Transverse colon (tissue), 4 donors: ENCODE measurements around the gene FADS6.

ENCODE experiments used
- EP300 ChIP-seq: sonication (generic); formaldehyde crosslinking; IDR thresholded peaks from one replicate; pipeline ENCODE4 v1.6.1; 2017; ENCODE audit warnings: antibody characterized with exemption, low read depth
- POLR2A ChIP-seq: fragments of 450-650 bp; IDR thresholded peaks from one replicate; pipeline ENCODE4 v1.6.1; 2016; ENCODE audit warnings: antibody characterized with exemption, mild to moderate bottlenecking, moderate library complexity
- POLR2AphosphoS5 ChIP-seq, 3 donors: sonication (generic); formaldehyde crosslinking; IDR thresholded peaks; one replicate each; pipeline ENCODE4 v1.6.1; 2016; ENCODE audit warnings: antibody characterized with exemption in 3 of 3
- TF ChIP-seq, protein P1 (sequence below), 5 experiments: fragments of 200-600 bp in 3 of 5; fragments of 450-650 bp in 2 of 5; sonication (generic) in 3 of 5; IDR thresholded peaks; 1 replicate in 2 of 5; 2 replicates in 3 of 5; pipeline ENCODE4 v1.5.1; 2016 to 2017; ENCODE audit warnings: antibody characterized with exemption in 5 of 5, inconsistent platforms in 3 of 5, mild to moderate bottlenecking in 2 of 5, moderate library complexity in 1 of 5

DNA sequence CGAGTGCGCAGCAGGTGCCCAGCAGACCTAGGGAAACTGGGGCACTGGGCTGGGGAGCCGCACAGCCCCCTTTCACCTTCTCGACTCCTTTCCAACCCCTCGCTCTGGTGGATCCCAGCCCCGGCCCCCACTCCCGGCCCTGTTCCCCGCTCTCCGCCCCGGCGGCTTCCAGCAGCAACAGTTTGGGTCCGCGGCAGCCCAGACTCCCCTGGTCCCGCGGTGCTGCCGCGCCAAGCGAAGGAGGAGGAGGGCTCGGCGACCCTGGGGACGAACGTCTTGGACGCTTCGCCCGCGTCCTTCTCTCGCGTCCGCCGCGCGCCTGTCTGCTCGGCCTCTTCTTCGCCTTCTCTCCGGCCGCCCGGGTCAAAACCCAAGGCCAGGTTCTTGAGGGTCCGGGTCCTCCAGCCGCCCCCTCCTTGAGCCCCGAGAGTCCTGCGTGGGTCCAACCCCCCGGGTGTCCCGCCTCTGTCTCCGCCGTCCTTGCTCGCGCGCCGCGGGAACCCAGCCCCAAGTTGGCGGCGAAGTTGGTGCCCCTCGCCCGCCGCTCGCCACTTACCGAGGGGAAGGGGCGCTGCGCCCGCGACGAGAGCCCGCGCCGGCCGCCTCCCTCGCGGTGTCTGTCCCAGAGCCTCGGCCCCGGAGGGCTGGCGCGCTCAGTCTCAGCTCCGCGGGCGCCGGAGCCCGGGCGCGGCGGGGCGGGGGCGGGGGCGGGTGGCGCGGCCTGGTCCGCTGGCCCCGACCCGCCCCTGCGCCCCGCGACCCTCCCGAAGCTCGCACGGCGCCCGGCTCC is 32.4 kb downstream of the FADS6 start:
- TF ChIP-seq, protein P1, sequence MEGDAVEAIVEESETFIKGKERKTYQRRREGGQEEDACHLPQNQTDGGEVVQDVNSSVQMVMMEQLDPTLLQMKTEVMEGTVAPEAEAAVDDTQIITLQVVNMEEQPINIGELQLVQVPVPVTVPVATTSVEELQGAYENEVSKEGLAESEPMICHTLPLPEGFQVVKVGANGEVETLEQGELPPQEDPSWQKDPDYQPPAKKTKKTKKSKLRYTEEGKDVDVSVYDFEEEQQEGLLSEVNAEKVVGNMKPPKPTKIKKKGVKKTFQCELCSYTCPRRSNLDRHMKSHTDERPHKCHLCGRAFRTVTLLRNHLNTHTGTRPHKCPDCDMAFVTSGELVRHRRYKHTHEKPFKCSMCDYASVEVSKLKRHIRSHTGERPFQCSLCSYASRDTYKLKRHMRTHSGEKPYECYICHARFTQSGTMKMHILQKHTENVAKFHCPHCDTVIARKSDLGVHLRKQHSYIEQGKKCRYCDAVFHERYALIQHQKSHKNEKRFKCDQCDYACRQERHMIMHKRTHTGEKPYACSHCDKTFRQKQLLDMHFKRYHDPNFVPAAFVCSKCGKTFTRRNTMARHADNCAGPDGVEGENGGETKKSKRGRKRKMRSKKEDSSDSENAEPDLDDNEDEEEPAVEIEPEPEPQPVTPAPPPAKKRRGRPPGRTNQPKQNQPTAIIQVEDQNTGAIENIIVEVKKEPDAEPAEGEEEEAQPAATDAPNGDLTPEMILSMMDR (IDR thresholded peaks at IDR 0.05) = no peak
- TF ChIP-seq POLR2A (no peak), EP300 (no peak), POLR2AphosphoS5 (IDR thresholded peaks at IDR 0.05) (no peak)
